Ovary (tissue), 3 donors: ENCODE data around the gene RAP2B.

Experiments
- EP300 ChIP-seq: sonication (generic); formaldehyde crosslinking; IDR thresholded peaks from one replicate; pipeline ENCODE4 v1.6.1; 2017; ENCODE audit warnings: antibody characterized with exemption
- POLR2A ChIP-seq: fragments of 450-650 bp; IDR thresholded peaks from one replicate; pipeline ENCODE4 v1.6.1; 2017; ENCODE audit warnings: antibody characterized with exemption, mild to moderate bottlenecking, moderate library complexity
- TF ChIP-seq, protein P1 (sequence below), 3 donors: fragments of 450-650 bp in 2 of 3; fragments of 200-600 bp in 1 of 3; IDR thresholded peaks; one replicate each; pipeline versions ENCODE4 v1.5.1 to v1.8.0; 2016 to 2022; ENCODE audit warnings: antibody characterized with exemption in 3 of 3, mild to moderate bottlenecking in 1 of 3
- donor health status: DM: no; HTN: no; CAD: no.

DNA sequence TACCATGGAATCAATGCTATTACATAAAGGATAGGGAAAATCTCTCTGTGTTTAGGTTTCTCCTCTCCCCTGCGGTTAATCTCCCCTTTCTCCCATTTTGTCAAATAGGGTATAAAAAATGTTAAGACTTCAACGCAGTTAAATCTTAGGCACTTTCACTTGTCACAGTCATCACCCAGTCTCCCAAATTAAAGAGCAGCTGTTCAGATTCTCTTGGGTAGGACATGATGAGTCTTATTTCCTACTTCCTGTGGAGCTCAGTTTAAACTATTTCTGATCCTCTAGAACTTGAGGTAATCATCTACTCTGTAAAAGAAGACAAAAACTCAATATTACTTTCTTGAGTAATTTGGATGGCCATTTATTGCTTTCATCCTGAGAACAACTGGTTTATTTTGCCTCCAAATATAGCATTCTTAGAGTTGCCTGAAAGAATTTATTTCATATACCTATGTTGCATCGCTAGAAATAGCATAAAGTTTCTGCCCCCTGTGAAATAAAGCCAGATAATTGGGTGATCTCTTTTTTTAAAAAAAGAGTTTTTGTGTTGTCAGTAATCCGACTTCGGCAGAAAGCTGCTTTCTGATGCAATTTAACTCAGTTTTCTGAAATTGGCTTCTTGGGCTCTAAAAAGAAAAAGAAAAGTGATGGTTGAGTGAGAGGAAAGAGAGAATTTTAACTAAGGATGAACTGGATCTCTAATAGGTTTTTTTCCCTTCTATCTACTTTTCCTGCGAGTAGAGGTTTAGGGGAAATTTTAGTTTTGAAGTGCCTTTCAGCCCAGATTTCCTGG, 20.7 kb downstream of the RAP2B start:
- TF ChIP-seq POLR2A (no peak), EP300 (no peak)
- TF ChIP-seq, protein P1, sequence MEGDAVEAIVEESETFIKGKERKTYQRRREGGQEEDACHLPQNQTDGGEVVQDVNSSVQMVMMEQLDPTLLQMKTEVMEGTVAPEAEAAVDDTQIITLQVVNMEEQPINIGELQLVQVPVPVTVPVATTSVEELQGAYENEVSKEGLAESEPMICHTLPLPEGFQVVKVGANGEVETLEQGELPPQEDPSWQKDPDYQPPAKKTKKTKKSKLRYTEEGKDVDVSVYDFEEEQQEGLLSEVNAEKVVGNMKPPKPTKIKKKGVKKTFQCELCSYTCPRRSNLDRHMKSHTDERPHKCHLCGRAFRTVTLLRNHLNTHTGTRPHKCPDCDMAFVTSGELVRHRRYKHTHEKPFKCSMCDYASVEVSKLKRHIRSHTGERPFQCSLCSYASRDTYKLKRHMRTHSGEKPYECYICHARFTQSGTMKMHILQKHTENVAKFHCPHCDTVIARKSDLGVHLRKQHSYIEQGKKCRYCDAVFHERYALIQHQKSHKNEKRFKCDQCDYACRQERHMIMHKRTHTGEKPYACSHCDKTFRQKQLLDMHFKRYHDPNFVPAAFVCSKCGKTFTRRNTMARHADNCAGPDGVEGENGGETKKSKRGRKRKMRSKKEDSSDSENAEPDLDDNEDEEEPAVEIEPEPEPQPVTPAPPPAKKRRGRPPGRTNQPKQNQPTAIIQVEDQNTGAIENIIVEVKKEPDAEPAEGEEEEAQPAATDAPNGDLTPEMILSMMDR (IDR thresholded peaks at IDR 0.05) = no peak
